ENCODE data around the gene MRPL52.

Gene MRPL52

DNA sequence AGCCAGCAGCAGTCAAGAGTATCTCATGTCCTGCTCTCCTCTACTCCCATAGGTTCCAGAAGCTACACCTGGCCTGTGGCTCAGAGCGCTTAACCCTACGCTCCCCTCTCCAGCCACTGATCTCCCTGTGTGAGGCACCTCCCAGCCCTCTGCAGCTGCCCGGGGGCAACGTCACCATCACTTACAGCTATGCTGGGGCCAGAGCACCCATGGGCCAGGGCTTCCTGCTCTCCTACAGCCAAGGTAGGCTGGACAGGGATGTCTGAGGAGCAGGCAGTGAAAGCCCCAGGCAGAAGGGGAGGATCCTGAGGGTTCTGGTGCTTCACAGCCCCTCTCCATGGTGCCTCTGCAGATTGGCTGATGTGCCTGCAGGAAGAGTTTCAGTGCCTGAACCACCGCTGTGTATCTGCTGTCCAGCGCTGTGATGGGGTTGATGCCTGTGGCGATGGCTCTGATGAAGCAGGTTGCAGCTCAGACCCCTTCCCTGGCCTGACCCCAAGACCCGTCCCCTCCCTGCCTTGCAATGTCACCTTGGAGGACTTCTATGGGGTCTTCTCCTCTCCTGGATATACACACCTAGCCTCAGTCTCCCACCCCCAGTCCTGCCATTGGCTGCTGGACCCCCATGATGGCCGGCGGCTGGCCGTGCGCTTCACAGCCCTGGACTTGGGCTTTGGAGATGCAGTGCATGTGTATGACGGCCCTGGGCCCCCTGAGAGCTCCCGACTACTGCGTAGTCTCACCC, 45.5 kb downstream of the MRPL52 start:
- FAIRE-seq, result no peak
- no peak for DNase-seq (ENCODE audit: insufficient read length, low spot score)
- TF ChIP-seq, protein P1, sequence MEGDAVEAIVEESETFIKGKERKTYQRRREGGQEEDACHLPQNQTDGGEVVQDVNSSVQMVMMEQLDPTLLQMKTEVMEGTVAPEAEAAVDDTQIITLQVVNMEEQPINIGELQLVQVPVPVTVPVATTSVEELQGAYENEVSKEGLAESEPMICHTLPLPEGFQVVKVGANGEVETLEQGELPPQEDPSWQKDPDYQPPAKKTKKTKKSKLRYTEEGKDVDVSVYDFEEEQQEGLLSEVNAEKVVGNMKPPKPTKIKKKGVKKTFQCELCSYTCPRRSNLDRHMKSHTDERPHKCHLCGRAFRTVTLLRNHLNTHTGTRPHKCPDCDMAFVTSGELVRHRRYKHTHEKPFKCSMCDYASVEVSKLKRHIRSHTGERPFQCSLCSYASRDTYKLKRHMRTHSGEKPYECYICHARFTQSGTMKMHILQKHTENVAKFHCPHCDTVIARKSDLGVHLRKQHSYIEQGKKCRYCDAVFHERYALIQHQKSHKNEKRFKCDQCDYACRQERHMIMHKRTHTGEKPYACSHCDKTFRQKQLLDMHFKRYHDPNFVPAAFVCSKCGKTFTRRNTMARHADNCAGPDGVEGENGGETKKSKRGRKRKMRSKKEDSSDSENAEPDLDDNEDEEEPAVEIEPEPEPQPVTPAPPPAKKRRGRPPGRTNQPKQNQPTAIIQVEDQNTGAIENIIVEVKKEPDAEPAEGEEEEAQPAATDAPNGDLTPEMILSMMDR (IDR thresholded peaks at IDR 0.05; ENCODE audit: insufficient read depth, missing control alignments), result no peak

GRCh38 chr14:22875748-22876319, 46.1 kb downstream of the MRPL52 start:
- FAIRE-seq, result no peak
- no peak for DNase-seq (ENCODE audit: insufficient read length, low spot score)
- TF ChIP-seq, protein P1 (IDR thresholded peaks at IDR 0.05; ENCODE audit: insufficient read depth, missing control alignments), result no peak

DNA sequence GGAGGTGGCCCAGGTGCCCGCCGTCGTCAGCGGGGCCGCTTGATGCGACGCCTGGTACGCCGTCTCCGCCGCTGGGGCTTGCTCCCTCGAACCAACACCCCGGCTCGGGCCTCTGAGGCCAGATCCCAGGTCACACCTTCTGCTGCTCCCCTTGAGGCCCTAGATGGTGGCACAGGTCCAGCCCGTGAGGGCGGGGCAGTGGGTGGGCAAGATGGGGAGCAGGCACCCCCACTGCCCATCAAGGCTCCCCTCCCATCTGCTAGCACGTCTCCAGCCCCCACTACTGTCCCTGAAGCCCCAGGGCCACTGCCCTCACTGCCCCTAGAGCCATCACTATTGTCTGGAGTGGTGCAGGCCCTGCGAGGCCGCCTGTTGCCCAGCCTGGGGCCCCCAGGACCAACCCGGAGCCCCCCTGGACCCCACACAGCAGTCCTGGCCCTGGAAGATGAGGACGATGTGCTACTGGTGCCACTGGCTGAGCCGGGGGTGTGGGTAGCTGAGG, 47.4 kb downstream of the MRPL52 start:
- TF ChIP-seq, protein P1 (IDR thresholded peaks at IDR 0.05; ENCODE audit: insufficient read depth, missing control alignments), result no peak
- DNase-seq (ENCODE audit: insufficient read length, low spot score), result no peak
- no peak for FAIRE-seq

DNA sequence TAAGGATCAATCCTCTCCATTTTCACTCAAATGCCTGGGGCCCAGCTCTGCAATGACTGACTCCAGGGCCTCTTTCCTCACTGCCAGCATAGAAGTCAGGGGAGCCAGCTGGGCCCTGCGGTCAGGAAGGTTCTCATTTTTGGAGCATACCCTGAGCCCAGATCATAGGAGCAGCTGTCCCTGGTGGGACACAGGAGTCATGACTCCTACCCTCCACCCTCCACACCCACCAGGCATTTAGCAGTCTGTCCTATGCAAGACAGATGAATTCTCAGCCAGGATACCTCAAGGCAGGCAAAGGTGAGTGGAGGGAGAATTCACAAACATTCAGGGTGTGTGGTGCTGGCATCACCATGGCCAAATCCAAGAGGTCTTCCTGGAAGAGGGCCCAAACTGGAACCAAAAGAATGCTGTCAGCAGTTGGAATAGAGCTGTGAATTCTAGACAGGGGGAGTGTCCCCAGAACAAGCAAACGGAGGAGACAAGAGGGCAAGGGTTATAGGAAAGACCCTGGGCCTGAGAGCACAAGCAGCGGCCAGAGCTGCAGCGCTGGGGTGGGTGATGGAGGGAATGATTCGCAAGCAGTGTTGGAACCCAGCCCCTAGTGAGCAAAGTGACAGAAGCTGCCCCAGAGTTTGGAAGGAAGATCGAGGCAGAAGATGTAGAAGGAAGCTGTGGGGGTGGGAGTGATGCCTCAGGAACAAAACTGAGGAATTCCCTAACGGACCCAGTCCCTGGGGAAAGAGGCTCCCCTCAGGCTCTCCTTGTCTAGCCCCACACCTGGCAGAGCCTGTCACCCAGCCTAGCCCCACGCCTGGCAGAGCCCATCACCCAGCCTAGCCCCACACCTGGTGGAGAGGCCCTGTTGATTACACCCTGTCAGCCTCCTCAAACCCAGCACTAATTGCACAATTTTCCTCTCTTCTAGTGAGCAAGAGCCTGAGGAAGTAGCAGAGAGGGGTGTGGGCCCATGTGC, 48.9 kb downstream of the MRPL52 start:
- TF ChIP-seq, protein P1 (IDR thresholded peaks at IDR 0.05; ENCODE audit: insufficient read depth, missing control alignments), result no peak
- DNase-seq (ENCODE audit: insufficient read length, low spot score) (no peak), FAIRE-seq (no peak)

DNA sequence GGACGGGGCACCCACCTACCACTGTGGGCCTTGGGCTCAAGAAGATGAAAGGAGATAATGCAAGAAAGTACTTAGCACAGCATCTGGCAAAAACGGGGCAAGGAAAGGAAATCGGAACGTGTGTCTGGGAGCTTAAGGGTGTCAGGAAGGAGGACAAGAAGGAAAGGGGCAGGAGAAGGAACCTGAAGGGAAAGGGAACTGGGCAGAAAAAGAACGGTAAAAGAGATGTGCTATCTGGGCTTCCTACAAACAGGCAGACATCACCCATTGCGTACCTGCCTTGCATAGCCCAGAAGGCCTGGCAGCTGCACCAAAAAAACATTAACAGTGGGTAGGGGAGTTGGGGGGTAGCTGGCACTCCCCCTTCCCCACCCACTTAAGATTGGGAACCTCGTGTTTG, 52.4 kb downstream of the MRPL52 start:
- FAIRE-seq, result no peak
- no peak for DNase-seq (ENCODE audit: insufficient read length, low spot score)
- TF ChIP-seq, protein P1 (IDR thresholded peaks at IDR 0.05; ENCODE audit: insufficient read depth, missing control alignments), result no peak

DNA sequence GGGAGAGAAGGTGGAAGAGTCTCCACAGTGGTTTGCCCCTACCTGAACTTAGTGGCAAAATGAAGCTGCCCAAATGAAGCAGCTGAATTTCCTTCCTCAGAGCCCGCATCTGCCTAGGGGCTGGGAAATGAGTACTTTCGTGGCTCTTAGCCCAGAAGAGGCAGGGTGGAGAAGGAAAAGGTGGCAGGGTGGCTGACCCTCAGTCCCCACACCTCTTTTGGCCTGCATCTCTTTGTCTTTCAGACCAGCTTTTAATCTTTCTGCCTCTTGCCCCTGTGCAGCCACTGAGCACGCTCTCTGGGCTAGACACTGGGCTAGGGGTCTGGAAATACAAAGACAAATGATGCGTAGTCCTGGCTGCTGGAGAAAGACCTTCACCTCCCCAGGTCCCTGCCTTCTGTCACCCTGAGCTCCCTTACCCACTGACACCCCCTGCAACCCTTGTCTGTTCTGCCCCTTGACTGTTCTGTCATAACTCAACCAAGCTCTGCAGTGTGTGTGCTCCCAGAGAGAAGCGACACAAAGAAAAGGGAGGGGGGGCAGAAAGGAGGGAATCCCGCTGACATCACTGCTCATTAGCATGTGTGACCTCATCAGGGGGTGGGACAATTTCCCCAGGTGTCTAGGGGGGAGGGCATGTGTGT, 53.0 kb downstream of the MRPL52 start:
- DNase-seq (ENCODE audit: insufficient read length, low spot score) (peak; percentile 62), FAIRE-seq (no peak)
- TF ChIP-seq, protein P1 (IDR thresholded peaks at IDR 0.05; ENCODE audit: insufficient read depth, missing control alignments), result no peak

All from D721Med (cell line).